GM21528 (cell line): ENCODE data around the gene IL18RAP.

Experiments used
- ATAC-seq: cut with Tn5 transposase; IDR thresholded peaks from one replicate; pipeline ENCODE4 v1.9.1; 2021; ENCODE audit warnings: mild to moderate bottlenecking, moderate library complexity; ENCODE audit not compliant: unreplicated experiment, low FRiP score

IL18RAP gene

GRCh38 chr2:102489646-102490045, 66.7 kb downstream of the IL18RAP start:
- ATAC-seq = no peak

GRCh38 chr2:102492006-102492405, 69.0 kb downstream of the IL18RAP start:
- ATAC-seq = no peak

GRCh38 chr2:102494570-102494969, 71.6 kb downstream of the IL18RAP start:
- no peak for ATAC-seq

- ATAC-seq = no peak
Measured at GRCh38 chr2:102498414-102498813, 75.5 kb downstream of the IL18RAP start.

GRCh38 chr2:102499558-102499957, 76.6 kb downstream of the IL18RAP start:
- no peak for ATAC-seq
